HEK293 (cell line): ENCODE data around the gene VDR.

Experiments used
- KLF1 ChIP-seq: fragments of 450-650 bp; formaldehyde crosslinking; IDR thresholded peaks from 2 replicates; pipeline ENCODE4 v1.5.1; 2016; ENCODE audit warnings: missing biosample characterization, missing genetic modification characterization
- KLF17 ChIP-seq: fragments of 450-650 bp; formaldehyde crosslinking; IDR thresholded peaks from 2 replicates; pipeline ENCODE4 v1.5.1; 2016; ENCODE audit warnings: missing biosample characterization, missing genetic modification characterization
- OVOL3 ChIP-seq: fragments of 450-650 bp; formaldehyde crosslinking; IDR thresholded peaks from 2 replicates; pipeline ENCODE4 v1.5.1; 2016; ENCODE audit warnings: missing biosample characterization, missing genetic modification characterization
- ZBTB20 ChIP-seq: fragments of 450-650 bp; formaldehyde crosslinking; IDR thresholded peaks from 2 replicates; pipeline ENCODE4 v1.5.1; 2016; ENCODE audit warnings: missing biosample characterization, missing genetic modification characterization
- ZEB2 ChIP-seq: fragments of 450-650 bp; formaldehyde crosslinking; IDR thresholded peaks from 2 replicates; pipeline ENCODE4 v1.5.1; 2016; ENCODE audit warnings: missing biosample characterization, missing genetic modification characterization
- ZIC2 ChIP-seq: fragments of 450-650 bp; formaldehyde crosslinking; IDR thresholded peaks from 2 replicates; pipeline ENCODE4 v1.5.1; 2016; ENCODE audit warnings: missing biosample characterization, missing genetic modification characterization
- ZNF133 ChIP-seq: fragments of 450-650 bp; formaldehyde crosslinking; IDR thresholded peaks from 2 replicates; pipeline ENCODE4 v1.5.1; 2016; ENCODE audit warnings: missing biosample characterization, missing genetic modification characterization
- ZNF341 ChIP-seq: fragments of 450-650 bp; formaldehyde crosslinking; IDR thresholded peaks from 2 replicates; pipeline ENCODE4; 2016; ENCODE audit warnings: low read depth, missing biosample characterization, missing genetic modification characterization
- ZNF610 ChIP-seq: fragments of 450-650 bp; formaldehyde crosslinking; IDR thresholded peaks from 2 replicates; pipeline ENCODE4 v1.5.1; 2016; ENCODE audit warnings: missing biosample characterization, missing genetic modification characterization, borderline replicate concordance
- ZNF660 ChIP-seq: fragments of 450-650 bp; IDR thresholded peaks from 2 replicates; pipeline ENCODE4 v1.5.1; 2018; ENCODE audit warnings: missing biosample characterization, mild to moderate bottlenecking, missing genetic modification characterization
- ZXDB ChIP-seq: fragments of 450-650 bp; formaldehyde crosslinking; IDR thresholded peaks from 2 replicates; pipeline ENCODE4 v1.5.1; 2016; ENCODE audit warnings: missing biosample characterization, missing genetic modification characterization
- TF ChIP-seq, protein P1 (sequence below): fragments of 450-650 bp; formaldehyde crosslinking; IDR thresholded peaks from 2 replicates; pipeline ENCODE4 v1.5.1; 2016; ENCODE audit warnings: missing biosample characterization, missing genetic modification characterization
- TF ChIP-seq, protein P2 (sequence below): fragments of 450-650 bp; formaldehyde crosslinking; conservative IDR thresholded peaks from 2 replicates; pipeline ENCODE4 v1.5.1; 2016; ENCODE audit warnings: low read depth, missing biosample characterization, missing genetic modification characterization
- TF ChIP-seq, protein P3 (sequence below): fragments of 450-650 bp; formaldehyde crosslinking; IDR thresholded peaks from 2 replicates; pipeline ENCODE4 v1.5.1; 2017; ENCODE audit warnings: missing biosample characterization, missing genetic modification characterization

VDR gene

GRCh38 chr12:47812797-47813510 lies 91.8 kb downstream of the VDR start (continued):
- TF ChIP-seq ZNF610 (0 out of 2 replicates have a peak, but pooled peaks have one; percentile 28), KLF1 (tag by site-specific recombination) (peak; percentile 70), ZXDB (tag by site-specific recombination) (peak; percentile 99), KLF17 (tag by site-specific recombination) (peak; percentile 75; the same call in 1 of the 2 replicates), ZEB2 (peak; percentile 70), ZBTB20 (tag by site-specific recombination) (peak; percentile 91; the same call in 1 of the 2 replicates), ZNF133 (tag by site-specific recombination) (no peak), ZNF341 (tag by site-specific recombination) (peak; percentile 13; the same call in 1 of the 2 replicates), ZIC2 (tag by site-specific recombination) (peak; percentile 61), ZNF660 (tag by site-specific recombination) (peak; percentile 66; the same call in 1 of the 2 replicates), OVOL3 (tag by site-specific recombination) (no peak)
- TF ChIP-seq, protein P1, sequence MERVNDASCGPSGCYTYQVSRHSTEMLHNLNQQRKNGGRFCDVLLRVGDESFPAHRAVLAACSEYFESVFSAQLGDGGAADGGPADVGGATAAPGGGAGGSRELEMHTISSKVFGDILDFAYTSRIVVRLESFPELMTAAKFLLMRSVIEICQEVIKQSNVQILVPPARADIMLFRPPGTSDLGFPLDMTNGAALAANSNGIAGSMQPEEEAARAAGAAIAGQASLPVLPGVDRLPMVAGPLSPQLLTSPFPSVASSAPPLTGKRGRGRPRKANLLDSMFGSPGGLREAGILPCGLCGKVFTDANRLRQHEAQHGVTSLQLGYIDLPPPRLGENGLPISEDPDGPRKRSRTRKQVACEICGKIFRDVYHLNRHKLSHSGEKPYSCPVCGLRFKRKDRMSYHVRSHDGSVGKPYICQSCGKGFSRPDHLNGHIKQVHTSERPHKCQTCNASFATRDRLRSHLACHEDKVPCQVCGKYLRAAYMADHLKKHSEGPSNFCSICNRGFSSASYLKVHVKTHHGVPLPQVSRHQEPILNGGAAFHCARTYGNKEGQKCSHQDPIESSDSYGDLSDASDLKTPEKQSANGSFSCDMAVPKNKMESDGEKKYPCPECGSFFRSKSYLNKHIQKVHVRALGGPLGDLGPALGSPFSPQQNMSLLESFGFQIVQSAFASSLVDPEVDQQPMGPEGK (tag by site-specific recombination) = peak; percentile 95
- TF ChIP-seq, protein P2, sequence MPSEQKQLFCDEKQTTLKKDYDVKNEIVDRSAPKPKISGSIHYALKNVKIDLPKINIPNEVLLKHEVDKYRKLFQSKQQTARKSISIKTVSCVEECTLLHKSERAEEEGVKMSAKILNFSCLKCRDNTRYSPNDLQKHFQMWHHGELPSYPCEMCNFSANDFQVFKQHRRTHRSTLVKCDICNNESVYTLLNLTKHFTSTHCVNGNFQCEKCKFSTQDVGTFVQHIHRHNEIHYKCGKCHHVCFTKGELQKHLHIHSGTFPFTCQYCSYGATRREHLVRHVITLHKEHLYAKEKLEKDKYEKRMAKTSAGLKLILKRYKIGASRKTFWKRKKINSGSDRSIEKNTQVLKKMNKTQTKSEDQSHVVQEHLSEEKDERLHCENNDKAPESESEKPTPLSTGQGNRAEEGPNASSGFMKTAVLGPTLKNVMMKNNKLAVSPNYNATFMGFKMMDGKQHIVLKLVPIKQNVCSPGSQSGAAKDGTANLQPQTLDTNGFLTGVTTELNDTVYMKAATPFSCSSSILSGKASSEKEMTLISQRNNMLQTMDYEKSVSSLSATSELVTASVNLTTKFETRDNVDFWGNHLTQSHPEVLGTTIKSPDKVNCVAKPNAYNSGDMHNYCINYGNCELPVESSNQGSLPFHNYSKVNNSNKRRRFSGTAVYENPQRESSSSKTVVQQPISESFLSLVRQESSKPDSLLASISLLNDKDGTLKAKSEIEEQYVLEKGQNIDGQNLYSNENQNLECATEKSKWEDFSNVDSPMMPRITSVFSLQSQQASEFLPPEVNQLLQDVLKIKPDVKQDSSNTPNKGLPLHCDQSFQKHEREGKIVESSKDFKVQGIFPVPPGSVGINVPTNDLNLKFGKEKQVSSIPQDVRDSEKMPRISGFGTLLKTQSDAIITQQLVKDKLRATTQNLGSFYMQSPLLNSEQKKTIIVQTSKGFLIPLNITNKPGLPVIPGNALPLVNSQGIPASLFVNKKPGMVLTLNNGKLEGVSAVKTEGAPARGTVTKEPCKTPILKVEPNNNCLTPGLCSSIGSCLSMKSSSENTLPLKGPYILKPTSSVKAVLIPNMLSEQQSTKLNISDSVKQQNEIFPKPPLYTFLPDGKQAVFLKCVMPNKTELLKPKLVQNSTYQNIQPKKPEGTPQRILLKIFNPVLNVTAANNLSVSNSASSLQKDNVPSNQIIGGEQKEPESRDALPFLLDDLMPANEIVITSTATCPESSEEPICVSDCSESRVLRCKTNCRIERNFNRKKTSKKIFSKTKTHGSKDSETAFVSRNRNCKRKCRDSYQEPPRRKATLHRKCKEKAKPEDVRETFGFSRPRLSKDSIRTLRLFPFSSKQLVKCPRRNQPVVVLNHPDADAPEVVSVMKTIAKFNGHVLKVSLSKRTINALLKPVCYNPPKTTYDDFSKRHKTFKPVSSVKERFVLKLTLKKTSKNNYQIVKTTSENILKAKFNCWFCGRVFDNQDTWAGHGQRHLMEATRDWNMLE (tag by site-specific recombination) = no peak
- TF ChIP-seq, protein P3, sequence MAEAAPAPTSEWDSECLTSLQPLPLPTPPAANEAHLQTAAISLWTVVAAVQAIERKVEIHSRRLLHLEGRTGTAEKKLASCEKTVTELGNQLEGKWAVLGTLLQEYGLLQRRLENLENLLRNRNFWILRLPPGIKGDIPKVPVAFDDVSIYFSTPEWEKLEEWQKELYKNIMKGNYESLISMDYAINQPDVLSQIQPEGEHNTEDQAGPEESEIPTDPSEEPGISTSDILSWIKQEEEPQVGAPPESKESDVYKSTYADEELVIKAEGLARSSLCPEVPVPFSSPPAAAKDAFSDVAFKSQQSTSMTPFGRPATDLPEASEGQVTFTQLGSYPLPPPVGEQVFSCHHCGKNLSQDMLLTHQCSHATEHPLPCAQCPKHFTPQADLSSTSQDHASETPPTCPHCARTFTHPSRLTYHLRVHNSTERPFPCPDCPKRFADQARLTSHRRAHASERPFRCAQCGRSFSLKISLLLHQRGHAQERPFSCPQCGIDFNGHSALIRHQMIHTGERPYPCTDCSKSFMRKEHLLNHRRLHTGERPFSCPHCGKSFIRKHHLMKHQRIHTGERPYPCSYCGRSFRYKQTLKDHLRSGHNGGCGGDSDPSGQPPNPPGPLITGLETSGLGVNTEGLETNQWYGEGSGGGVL = peak; percentile 91
